Effector memory CD8-positive, alpha-beta T cell (primary cell): ENCODE measurements around the gene DNAJB8.

Source experiments
- ATAC-seq: fragments of 150-1000 bp; cut with Tn5 transposase; replicated peaks from 2 replicates; pipeline ENCODE4 v1.10.0; 2021; ENCODE audit warnings: mild to moderate bottlenecking, moderate library complexity
- DNase-seq, 3 experiments: peaks; one replicate each; pipeline ENCODE4 v3.0.0; 2021
- H3K27ac Mint-ChIP-seq, 2 donors: one replicate each; pipeline ENCODE4 v1.8.0; 2022; ENCODE audit warnings: mild to moderate bottlenecking in 2 of 2, mixed read lengths in 2 of 2, moderate library complexity in 2 of 2
- H3K27me3 Mint-ChIP-seq, 2 donors: one replicate each; pipeline ENCODE4 v1.8.0; 2022; ENCODE audit warnings: mixed read lengths in 2 of 2
- H3K36me3 Mint-ChIP-seq: one replicate; pipeline ENCODE4 v1.8.0; 2022; ENCODE audit warnings: mild to moderate bottlenecking, moderate library complexity, mixed read lengths; ENCODE audit not compliant: insufficient read depth
- H3K4me1 Mint-ChIP-seq, 2 donors: one replicate each; pipeline ENCODE4 v1.8.0; 2022; ENCODE audit warnings: low read depth in 2 of 2, mixed read lengths in 2 of 2
- H3K4me3 Mint-ChIP-seq, 2 donors: one replicate each; pipeline ENCODE4 v1.8.0; 2022; ENCODE audit warnings: mild to moderate bottlenecking in 2 of 2, mixed read lengths in 2 of 2, moderate library complexity in 2 of 2
- H3K9me3 Mint-ChIP-seq, 2 donors: one replicate each; pipeline ENCODE4 v1.8.0; 2022; ENCODE audit warnings: mixed read lengths in 2 of 2

DNAJB8 gene

DNA sequence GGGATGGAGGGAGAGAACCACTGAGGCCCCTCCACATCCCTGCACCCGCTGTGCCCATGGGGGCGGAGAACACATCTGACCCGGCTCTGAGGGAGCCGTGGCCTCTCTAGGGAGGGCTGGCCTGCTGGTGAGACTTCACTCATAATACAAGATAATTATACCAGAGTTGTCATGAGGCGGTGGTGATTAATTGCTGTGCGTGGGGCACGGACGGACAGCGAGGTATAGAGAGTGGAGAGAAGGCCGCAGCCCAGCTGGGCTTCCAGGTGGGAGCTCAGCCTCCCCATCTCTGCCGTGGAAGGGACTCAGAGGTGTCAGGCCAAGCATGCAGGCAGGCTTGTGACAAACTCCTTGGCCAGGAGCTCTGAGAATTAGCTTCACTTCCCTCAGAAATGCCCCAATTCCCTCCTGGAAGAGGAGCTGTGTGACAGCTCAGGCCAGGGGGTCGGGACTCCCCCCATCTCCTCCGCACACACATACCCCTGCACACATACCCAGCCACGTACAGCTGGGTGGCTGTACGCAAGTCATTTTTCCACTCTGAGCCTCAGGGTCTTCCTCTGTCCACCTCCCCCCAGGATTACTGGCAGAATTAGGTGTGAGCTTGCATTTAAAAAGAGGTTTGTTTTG, 32.3 kb upstream of the DNAJB8 start:
- DNase-seq (no peak), ATAC-seq (no peak)
- Mint-ChIP-seq H3K27ac (no peak overlapping the region), H3K4me3 (peak overlapping the region; percentile 57 to 69), H3K9me3 (no peaks in the 10 kb centered on the region), H3K36me3 (no peaks in the 10 kb centered on the region), H3K27me3 (peaks cover 58 to 88% of the 10 kb centered on the region in 2 donors), H3K4me1 (peaks cover 4% of the 10 kb centered on the region in 2 donors)

DNA sequence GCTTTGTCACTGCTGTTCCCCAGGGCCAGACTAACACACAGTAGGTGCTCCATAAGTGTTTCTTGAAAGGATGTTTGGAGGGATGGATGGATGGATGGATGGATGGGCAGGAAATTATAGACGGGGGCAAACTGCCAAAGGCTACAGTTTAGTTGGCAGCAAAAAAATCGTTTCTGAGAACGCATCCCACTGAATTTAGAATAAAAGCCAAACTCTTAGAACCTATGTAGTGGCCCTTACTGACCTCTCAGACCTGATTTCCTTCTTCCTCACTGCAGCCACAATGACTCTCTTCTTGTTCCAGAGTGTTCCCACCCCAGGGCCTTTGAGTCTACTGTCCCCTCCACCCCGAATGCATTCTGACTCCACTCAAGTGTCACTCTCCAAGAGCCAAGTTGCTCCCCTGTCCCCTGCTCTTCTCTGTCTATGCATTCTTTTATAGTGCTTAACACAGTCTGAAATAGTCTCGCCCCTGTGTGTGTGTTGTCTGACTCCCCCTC, 31.5 kb upstream of the DNAJB8 start:
- Mint-ChIP-seq H3K9me3 (no peaks in the 10 kb centered on the region), H3K4me1 (peaks cover 4 to 6% of the 10 kb centered on the region in 2 donors), H3K4me3 (peak overlapping the region; percentile 57 to 69), H3K27me3 (peaks cover 65 to 88% of the 10 kb centered on the region in 2 donors), H3K36me3 (no peaks in the 10 kb centered on the region), H3K27ac (no peak overlapping the region)
- no peak for ATAC-seq
- DNase-seq = no peak

DNA sequence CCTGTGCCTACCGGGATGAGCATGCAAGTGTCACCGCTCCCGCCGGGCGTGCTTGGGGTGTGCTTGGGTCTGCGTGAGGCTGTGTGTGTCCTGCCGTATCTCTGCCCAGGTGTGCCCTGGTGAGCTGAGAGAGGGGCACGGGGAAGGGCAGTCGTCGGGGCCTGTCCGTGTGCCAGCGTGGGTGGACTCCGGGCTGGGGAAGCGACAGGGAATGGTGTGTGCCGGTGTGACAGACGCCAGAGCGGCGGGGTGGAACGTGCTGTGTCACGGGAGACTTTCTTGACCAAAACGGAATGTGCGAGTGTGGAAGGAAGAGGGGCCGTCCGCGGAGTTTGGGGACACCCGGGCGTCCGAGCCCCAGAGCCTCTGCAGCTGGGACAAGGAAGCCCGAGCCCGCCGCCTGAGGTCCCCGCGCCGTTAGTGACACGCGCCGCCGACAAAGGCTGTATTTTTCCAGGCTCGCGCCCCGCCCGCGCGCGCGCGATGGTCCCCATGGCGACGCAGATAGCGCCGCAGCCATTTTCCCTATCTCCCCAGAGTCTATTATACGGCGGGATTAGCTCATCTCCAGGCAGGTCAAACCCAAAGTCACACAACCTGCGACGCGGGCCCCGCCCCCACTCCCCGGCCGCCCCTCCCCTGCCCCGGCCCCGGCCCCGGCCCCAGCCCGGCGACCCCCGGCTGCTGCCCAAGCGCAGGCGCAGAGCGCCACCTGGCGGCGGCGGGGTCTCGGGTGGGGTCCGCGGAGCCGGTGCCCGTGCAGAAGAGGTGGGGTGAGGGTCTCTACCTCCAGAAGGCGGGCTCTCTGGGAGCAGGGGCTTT, 30.8 kb upstream of the DNAJB8 start:
- Mint-ChIP-seq H3K27ac (no peak overlapping the region), H3K9me3 (no peaks in the 10 kb centered on the region), H3K4me1 (peaks cover 4 to 6% of the 10 kb centered on the region in 2 donors), H3K4me3 (peak overlapping the region; percentile 68 to 73), H3K36me3 (no peaks in the 10 kb centered on the region), H3K27me3 (peaks cover 61 to 84% of the 10 kb centered on the region in 2 donors)
- ATAC-seq (peak; percentile 69), DNase-seq (peak; percentile 42 to 49 (median 46))

DNA sequence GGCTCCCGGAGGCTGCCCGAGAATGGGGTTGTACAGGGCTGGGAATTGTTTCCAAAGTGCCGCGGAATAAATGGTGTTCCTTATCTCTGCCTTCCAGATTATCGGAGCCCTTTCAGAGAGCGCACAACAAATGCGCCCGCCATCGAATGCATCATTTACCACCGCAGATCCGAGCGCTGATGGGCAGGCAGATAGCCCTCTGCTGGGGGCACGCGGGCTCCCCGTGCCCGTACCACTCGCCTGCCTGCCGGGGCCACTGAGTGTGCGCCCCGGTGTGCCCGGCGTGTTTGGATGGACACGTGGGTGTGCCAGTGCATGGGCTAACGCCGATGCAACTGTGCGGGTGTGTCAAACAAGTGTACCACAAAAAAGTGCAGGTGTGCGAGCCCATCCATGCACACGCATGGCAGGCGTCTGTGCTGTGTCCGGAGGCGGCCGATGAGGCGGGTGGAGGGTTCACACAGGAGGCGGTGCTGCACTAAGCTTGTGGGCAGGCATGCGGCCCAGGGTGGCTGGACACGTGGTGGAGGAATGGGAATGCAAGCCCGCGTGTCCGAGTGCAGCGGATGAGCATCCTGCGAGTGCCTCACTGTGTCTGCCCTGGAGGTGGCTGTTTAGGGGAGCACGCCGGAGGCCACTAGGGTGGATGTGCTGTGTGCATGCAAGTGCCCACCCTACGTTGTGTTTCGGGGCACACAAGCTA, 30.1 kb upstream of the DNAJB8 start:
- Mint-ChIP-seq H3K27me3 (peaks cover 61 to 84% of the 10 kb centered on the region in 2 donors), H3K36me3 (no peaks in the 10 kb centered on the region), H3K4me3 (peak overlapping the region; percentile 68 to 73), H3K27ac (no peak overlapping the region), H3K9me3 (no peaks in the 10 kb centered on the region), H3K4me1 (peaks cover 8 to 10% of the 10 kb centered on the region in 2 donors)
- ATAC-seq = no peak
- DNase-seq = no peak

DNA sequence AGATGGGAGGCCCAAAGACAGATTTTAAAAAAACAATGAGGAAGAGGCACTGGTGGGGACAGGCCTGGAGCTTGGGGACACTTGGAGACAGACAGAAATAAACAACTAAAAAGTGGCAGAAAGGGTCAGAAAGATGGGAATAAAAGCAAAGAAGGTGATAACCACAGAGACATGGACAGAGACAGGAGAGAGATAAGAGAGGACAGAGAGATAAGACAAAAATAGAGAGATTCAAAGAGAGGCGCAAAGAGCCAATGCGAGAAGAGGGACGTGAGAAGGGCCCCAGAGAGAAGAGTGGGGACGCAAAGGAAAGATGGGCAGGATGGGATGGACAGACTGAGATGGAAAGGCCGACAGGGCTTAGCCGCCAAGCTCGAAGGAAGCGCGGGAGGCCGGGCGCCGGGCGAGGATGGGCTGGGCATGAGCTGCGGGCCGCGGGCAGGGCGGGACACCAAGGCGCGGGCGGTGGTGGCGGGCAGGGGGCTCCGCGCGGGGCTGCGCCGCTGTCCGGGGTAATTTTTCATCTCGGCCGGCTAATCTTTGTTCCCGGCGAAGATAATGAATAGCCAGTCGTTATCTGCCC, 29.4 kb upstream of the DNAJB8 start:
- H3K9me3 Mint-ChIP-seq = no peaks in the 10 kb centered on the region
- H3K4me3 Mint-ChIP-seq = peak overlapping the region in 1 of 2 donors; percentile 18
- no peak for ATAC-seq
- H3K36me3 Mint-ChIP-seq = no peaks in the 10 kb centered on the region
- DNase-seq = no peak
- peaks cover 68 to 87% of the 10 kb centered on the region in 2 donors for H3K27me3 Mint-ChIP-seq
- no peak overlapping the region for H3K27ac Mint-ChIP-seq
- H3K4me1 Mint-ChIP-seq = peaks cover 8 to 10% of the 10 kb centered on the region in 2 donors

DNA sequence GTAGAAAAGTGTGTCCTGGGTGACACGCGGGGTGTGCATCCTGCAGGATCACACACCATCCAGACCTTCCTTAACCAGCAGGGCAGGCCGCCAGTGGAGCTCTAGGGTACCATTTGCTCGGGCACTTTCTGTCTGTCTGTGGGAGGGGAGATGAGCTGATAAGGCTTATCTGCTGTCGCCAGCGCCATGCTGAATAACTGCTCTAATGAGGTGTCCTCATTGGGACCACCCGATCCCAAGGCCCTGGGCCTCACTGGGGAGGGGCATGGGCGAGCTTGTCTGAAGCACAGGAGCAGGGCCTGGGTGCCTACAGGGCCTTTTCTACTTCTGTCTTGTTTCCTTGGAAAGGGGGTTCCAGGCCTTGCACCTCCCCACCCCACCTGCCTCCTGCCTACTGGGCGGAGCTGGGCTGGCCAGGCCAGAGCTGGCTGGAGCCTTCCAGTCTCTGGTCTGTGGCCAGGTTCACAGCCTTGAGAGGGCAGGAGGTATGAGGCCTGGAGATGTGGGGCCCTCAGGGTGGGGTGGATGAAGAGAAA, 28.8 kb upstream of the DNAJB8 start:
- peaks cover 74 to 92% of the 10 kb centered on the region in 2 donors for H3K27me3 Mint-ChIP-seq
- no peak for DNase-seq
- no peak for ATAC-seq
- H3K4me1 Mint-ChIP-seq = peaks cover 8 to 10% of the 10 kb centered on the region in 2 donors
- no peaks in the 10 kb centered on the region for H3K36me3 Mint-ChIP-seq
- no peak overlapping the region for H3K27ac Mint-ChIP-seq
- H3K4me3 Mint-ChIP-seq = peak overlapping the region in 1 of 2 donors; percentile 18
- H3K9me3 Mint-ChIP-seq = no peaks in the 10 kb centered on the region

DNA sequence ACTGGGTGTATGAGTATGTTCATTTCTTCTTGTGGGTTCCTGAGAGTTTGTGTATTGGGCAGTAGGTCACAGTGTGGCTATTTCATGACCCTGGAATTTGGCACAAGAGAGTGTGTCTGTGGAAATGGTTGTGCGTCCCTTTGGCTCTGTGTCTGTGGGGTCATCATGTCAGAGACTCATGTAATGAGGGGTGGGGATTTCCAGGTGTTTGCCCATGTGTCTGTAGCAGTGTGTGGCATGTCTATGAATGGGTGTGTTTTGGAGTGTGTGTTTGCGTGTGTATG, 27.6 kb upstream of the DNAJB8 start:
- ATAC-seq = no peak
- Mint-ChIP-seq H3K27me3 (peaks cover 74 to 92% of the 10 kb centered on the region in 2 donors), H3K9me3 (no peaks in the 10 kb centered on the region), H3K36me3 (peaks cover 3% of the 10 kb centered on the region), H3K27ac (no peak overlapping the region), H3K4me3 (no peak overlapping the region), H3K4me1 (peaks cover 14 to 16% of the 10 kb centered on the region in 2 donors)
- no peak for DNase-seq

DNA sequence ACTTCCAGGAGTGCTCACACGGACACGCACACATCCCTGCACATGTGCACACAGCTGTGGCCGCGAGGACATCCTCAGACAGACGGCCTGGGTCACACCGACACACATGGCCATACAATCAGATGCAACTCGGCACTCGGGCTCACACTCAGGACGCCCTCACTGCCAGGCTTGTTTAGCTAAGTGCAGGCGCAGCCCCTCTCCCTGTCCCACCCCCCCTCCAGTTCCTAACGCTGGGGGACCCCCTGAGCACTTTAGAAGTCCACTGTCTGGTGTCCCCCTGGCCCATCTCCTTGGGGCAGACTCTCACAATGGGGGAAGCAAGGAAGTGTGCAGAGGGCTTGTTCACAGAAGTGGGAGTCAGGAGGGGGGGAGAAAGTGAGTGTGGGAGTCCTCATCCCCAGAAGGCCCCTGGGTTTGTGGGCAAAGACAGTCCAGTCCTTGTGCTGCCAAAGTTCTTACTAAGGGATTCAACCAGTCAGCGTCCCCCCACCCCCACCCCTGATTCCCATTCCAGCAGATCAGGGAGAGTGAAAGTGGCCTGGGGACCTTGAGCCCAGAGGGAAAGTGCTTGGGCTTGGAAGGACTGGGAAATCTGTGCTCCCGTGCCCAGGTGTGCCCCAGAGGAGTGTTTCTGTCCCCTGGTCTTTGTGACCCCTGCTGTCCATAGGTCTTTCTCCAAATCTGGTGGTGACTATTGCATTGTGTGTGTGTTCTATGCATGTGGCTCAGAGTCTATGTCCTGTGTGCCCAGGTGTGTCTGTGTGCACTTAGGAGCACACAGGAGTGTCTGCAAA, 27.1 kb upstream of the DNAJB8 start:
- DNase-seq (no peak), ATAC-seq (no peak)
- Mint-ChIP-seq H3K9me3 (no peaks in the 10 kb centered on the region), H3K27me3 (peaks cover 73 to 91% of the 10 kb centered on the region in 2 donors), H3K4me3 (peak overlapping the region; percentile 26 to 64), H3K27ac (no peak overlapping the region), H3K4me1 (peaks cover 14 to 16% of the 10 kb centered on the region in 2 donors), H3K36me3 (peaks cover 3% of the 10 kb centered on the region)

DNA sequence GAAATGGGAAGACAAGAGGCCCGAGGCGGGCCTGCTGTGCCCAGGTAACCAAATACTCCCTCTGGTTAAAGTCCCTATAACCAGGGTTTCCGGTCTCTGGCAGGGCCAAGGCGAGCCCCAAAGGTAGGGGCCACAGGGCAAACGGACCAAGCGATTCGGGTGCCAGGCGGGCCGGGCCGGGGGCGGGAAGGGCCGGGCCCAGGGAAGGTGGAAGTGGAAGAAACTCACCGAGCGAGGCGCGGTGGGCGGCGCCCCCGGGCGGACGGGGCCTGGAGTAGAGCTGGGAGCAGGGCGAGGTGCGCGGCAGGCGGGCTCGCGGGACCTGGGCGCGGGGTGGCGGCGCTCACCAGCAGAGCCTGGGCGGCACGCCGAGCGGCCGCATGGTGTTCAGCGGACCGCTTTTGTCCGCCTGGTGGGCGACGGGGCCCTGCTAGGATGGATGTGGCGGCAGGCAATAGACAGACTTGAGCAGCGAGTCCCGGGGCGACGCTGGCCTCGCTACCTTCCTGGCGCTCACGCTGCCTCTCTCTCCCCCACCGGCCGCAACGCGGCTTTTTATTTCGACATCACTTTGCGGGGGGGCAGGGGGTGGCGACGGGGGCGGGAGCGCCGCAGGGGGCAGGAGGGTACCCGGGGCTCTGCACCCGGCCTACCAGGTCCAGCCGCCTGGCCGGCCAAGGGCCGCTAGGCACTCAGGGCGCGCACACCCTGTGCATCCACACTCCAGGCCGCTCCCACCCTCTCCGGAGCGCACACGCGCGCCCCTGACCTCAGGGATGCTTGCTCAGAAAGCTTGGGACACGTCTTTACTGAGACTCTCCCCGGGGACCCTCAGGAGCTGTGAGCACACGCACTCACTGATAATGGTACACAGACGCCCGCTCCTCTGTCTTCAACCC, 26.2 kb upstream of the DNAJB8 start, which contains the start of gene GATA2:
Gene GATA2, minus strand, starts transcription at position 531 of the 899 bp plus-strand sequence. CDS start 6,170 bp downstream, outside the sequence.
- Mint-ChIP-seq H3K4me3 (peak within 1 kb of the TSS; percentile 51 to 64), H3K27ac (no peak within 1 kb of the TSS), H3K4me1 (peaks cover 16 to 21% of the 10 kb centered on the region in 2 donors), H3K9me3 (no peaks in the 10 kb centered on the region), H3K27me3 (peaks cover 74 to 91% of the 10 kb centered on the region in 2 donors), H3K36me3 (peaks cover 3% of the 10 kb centered on the region)
- ATAC-seq (peak; percentile 27), DNase-seq (no peak)

DNA sequence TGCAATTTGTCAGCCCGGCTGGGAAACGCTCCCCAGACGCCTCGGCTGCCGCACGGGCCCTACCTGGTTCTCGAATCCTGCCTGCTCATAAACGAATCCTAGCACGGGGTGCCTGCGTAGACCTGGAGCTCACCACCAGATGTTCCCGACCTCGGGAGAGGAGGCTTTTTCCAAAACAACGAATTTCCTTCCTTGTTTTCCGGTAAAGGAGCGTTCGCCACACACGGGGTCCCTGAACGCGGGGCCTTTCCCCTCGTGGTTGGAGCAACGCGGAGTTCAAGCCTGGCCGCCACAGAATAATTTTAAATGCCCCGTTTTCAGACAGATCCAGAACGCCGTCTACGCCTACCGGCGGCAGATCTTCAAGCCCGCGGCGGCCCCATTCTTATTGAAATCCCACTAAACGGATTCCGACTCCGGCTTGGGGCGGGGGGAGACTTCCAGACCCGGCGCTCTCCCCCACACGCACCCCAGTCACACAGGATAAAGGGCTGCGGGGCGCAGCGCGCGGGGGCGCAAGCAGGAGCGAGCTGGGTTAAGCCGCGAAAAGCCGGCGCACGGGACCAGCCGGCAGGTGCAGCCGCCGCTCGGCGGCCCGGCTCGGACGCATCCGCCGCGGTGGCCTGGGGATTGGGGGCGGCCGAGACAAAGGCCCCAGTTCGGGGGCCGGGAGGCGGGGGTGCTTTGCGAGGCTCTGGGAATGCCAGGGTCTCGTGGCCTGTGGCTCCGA, 25.4 kb upstream of the DNAJB8 start:
- no peak for DNase-seq
- Mint-ChIP-seq H3K27me3 (peaks cover 74 to 95% of the 10 kb centered on the region in 2 donors), H3K27ac (no peak overlapping the region)

DNA sequence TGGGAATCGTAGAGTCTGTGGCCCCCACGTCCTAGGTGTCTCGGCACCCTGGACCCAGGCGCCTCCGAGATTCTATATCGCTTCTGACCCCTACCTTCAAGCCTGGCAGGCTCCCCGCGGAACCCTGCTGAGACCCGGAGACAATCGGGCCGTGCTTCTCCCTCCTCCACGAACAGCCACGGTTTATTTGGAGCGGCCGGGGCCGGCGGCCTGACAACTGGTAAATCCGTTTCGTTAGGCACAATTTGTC, 24.9 kb upstream of the DNAJB8 start:
- H3K4me1 Mint-ChIP-seq = peaks cover 23 to 25% of the 10 kb centered on the region in 2 donors
- peaks cover 79 to 95% of the 10 kb centered on the region in 2 donors for H3K27me3 Mint-ChIP-seq
- peaks cover 3% of the 10 kb centered on the region for H3K36me3 Mint-ChIP-seq
- no peak for DNase-seq
- no peak for ATAC-seq
- peak overlapping the region; percentile 20 to 51 for H3K4me3 Mint-ChIP-seq
- no peaks in the 10 kb centered on the region for H3K9me3 Mint-ChIP-seq
- no peak overlapping the region for H3K27ac Mint-ChIP-seq

More for the DNA sequence above, 25.4 kb upstream of the DNAJB8 start:
- no peak for ATAC-seq
- H3K4me1 Mint-ChIP-seq = peaks cover 19 to 23% of the 10 kb centered on the region in 2 donors
- peaks cover 3% of the 10 kb centered on the region for H3K36me3 Mint-ChIP-seq
- H3K9me3 Mint-ChIP-seq = no peaks in the 10 kb centered on the region
- H3K4me3 Mint-ChIP-seq = peak overlapping the region; percentile 20 to 51
